Ishikawa (cell line): ENCODE results near the gene GART.

Experiments used
- EGR1 ChIP-seq: IDR thresholded peaks from 2 replicates; pipeline ENCODE4 v1.6.1; 2012
- TAF1 ChIP-seq: IDR thresholded peaks from 2 replicates; pipeline ENCODE4 v1.6.1; 2012; ENCODE audit warnings: low read depth, mild to moderate bottlenecking

DNA sequence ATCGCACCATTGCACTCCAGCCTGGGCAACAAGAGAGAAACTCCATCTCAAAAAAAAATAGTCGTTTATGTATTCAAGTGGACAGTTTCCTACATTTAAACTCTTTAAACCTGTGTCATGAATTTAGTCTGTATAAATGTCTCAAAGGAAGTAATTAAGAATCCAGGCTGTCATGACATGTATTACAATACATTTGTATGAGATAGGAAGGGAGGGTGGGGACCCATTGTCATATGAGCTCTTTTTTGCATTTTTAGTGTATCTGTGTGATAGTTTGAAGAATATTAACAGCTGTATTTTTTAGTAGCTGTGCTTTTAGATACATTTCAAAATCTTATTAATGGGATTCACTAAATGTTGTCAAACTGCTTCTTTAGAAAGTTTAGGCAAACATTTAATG is 26.5 kb upstream of the GART start:
- TF ChIP-seq TAF1 (no peak), EGR1 (no peak)
